ENCODE data around the gene FAM124A.

The FAM124A gene, protein sequence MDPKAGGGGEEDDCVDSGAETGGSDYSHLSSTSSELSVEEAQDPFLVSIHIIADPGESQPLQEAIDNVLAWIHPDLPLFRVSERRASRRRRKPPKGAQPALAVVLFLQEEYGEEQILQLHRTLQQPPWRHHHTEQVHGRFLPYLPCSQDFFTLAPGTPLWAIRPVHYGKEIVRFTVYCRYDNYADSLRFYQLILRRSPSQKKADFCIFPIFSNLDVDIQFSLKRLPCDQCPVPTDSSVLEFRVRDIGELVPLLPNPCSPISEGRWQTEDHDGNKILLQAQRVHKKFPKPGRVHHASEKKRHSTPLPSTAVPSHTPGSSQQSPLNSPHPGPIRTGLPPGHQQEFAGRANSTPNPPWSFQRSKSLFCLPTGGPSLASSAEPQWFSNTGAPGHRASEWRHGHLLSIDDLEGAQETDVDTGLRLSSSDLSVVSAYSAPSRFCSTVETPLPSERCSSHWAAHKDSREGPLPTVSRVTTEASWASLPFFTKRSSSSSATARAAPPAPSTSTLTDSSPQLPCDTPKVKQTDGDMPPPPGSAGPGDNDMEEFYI

DNA sequence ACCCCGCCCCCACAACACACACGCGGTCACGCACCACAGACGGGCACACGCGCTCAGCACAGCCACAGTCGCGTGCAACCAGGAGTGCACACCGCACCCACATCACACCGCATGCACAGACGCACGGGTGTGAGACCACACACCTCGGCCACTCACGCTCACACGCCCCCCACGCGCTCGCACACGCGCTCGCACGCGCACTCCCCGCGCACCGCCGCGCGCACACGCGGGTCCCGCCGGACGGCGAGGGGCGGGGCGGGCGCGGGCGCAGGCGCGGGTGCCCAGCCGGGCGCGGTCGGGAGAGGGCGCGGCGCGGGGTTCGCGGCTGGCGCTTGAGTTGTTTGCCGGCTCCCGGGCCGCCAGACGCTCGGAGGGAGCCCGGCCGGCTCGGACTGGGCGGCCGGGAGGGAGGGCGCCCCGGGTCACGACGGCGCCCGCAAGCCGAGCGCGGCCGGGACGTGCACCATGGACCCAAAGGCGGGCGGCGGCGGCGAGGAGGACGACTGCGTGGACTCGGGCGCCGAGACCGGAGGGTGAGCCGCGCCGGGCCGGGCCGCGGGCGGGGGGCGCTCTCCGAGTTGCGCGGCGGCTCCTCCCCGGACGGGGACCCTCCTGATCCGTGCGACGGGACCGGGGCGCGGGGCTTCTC lies at the start of gene FAM124A:
Gene FAM124A (plus strand): TSS at position 362 of the 649 bp plus-strand sequence. CDS start 104 bp downstream, at position 466.
- DNase-seq, result no peak

DNA sequence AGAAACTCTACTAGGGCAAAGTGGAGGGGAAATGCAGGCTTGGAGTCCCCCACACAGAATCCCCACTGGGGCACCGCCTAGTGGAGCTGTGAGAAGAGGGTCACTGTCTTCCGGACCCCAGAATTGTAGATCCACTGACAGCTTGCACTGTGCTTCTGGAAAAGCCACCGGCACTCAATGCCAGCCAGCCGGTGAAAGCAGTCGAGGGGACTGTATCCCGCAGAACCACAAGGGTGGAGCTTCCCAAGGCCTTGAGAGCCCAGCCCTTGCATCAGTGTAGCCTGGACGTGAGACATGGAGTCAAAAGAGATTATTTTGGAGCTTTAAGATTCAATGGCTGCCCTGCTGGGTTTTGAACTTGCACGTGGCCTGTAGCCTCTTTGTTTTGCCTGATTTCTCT lies 47.2 kb upstream of the FAM124A start:
- DNase-seq, result no peak

GRCh38 chr13:51175639-51176038 lies 46.6 kb upstream of the FAM124A start:
- DNase-seq, result no peak

GRCh38 chr13:51177188-51177587 lies 45.0 kb upstream of the FAM124A start:
- no peak for DNase-seq

DNA sequence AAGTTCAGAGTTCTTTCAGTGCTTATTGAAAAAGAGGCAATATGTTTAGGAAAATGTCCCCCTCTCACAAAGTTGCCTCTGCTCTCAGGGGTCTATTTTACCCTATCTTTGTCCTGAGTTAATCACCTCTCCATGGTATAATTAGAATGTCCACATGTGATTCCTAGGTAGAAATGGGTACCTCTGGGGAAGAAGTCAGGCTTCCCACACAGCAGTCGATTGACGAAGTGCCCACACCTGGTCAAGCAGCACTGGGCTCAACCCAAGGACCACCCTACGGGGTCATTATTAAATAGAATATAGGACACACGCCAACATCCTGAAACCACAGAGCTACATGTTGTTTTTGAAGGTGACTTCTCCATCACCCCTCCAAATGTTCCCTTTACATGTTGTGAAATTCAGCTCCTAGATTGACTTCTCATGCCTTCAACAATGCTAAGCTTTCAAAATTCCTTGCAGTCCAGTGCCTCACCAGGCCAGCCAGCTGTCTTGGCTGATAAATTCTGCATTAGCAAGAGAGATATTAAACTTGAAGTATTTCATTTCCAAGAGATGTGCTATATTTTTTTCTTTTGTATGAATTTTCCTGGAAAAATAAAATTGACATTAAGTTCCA lies 43.6 kb upstream of the FAM124A start:
- no peak for DNase-seq

DNA sequence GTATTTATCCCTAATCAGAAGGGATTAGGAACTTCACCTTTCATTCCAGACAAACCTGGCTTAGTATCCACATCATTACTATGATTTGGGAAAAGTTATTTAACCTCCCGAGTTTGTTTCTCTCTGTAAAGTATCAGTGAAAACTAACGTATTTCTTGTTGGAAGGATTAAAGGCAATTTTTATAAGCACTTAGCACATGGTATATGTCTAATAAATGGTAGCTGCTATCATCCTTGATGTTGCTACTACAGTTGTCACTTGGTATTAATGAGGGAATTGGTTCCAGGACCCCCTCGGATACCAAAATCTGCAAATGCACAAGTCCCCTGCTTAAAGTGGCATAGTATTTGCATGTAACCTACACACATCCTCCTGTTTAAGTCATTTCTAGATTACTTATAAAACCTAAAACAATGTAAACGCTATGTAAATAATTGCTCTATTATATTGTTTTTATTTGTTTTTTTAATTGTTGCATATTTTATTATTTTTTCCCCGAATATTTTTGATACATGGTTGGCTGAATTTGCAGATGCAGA lies 42.7 kb upstream of the FAM124A start:
- no peak for DNase-seq

DNA sequence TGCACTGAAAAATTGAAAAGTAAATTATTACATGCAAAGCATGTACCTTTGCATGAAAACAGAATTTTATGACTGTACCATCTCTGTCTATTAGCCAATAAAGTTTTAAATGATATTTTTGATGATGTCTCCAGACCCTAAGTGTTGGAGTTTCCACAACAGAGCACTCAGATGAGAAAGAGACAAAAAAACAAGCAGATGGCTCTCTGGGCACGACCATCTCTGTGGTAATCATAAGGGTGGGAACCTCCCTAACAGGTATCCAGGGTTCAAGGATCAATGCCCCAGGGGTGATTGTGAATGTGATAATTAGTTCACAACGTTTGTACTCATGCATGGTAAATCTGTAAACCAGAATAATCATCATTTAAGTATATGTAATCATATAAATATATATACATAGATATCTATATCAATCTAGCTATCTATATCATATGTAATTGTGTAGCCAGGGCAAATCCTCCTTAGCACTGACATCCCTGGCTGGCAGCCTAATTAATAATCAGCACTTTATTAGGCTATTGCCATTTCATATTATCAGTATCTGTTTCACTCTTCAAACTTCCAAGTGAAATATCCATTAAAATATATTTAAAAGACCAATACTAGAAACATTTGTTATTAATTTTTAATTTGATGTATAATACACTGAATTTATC lies 41.2 kb upstream of the FAM124A start:
- no peak for DNase-seq

DNA sequence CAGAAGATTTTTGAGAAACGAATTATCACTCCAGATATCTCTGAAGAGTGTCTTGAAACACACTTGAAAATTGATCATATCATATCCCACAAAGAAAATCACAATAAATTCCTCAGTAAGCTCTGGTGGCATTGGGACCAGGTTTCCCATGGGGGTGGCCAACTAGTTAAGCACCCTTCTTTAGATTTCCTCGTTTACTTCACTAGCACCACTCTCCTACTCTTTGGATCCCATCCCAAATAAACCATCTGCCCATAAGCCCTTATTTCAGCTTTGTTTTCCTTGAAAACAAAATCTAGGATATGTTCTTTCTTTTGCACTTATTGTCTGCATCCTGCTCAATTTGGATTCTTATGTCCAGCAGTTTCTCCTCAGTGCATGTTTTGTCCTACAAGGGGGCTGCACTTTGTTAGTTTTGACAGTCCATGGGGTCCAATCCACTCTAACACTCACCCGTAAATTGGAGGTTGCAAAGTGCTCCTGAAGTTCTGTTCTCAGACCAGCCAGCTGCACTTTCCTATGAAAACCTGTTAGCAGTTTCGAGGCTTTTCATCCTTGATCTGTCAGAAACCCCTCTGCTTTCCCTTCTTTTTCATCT lies 40.3 kb upstream of the FAM124A start:
- no peak for DNase-seq

DNA sequence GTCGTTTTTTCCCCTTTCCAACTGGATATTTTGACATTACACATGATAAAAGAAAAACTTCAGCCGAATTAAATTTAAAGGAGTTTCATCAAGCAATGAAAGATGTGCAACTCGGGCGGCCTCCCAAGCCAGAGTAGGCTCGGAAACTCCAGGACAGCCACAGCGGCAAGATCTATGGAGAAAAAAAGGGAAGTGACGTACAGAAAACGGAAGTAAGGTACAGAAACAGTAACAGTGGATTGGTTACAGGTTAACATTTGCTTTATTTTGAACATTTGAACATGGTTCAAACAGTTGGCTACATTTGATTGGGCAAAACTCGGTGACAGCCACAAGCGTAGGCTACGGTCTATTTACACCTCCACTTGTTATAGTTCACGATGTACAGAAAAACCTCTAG lies 30.5 kb upstream of the FAM124A start:
- no peak for DNase-seq

DNA sequence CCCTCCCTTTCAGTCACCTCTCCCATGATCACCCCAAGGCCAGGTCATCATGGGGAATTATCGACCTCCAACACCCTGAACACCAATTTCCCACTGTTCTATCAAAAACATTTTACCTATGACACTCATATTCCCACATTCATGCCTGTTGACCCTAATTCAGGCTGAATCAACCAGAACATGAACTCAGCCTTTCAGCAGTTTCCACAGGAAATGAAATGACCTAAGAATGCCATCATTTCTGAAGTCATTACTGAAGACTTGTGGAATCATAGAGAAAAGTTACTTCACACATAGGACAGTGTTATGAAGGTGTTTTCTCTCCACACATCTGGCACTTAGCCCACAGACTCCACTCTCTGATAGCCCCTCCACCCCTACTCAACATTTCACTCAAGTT lies 29.9 kb upstream of the FAM124A start:
- no peak for DNase-seq

- no peak for DNase-seq
Measured at GRCh38 chr13:51193387-51193786, 28.8 kb upstream of the FAM124A start.

DNA sequence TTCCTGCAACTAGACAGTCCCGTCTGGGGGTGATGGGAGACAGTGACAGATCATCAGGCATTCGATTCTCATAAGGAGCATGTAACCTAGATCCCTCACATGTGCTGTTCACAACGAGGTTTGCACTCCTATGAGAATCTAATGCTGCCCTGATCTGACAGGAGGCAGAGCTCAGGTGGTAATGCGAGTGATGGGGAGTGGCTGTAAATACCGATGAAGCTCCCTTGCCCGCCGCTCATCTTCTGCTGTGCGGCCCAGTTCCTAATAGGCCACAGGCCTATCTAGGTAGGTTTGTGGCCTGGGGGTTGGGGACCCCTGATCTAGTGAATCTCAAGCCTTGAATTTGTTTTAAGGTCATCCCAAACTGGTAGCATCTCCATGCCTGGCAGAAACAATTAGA lies 27.3 kb upstream of the FAM124A start:
- DNase-seq, result no peak

DNA sequence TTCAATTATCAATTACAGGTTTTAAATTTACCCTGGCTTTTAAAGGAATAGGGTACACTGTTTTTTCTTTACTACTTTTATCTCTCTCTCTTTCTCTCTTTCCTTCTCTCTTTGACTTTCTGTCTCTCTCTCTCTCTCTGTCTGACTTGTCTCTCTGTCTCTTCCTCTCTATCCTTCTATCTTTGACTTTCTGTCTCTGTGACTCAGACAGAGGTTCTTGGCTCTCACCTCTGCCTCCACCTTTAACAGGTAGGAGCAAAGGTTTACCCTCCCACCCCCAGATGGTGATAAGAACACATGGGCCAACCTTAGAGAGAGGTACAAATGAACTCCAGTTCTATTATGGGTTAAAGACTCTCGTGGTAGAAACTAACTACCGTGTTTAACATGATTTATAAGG lies 20.3 kb upstream of the FAM124A start:
- no peak for DNase-seq

GRCh38 chr13:51202477-51203046 lies 19.6 kb upstream of the FAM124A start:
- no peak for DNase-seq

DNA sequence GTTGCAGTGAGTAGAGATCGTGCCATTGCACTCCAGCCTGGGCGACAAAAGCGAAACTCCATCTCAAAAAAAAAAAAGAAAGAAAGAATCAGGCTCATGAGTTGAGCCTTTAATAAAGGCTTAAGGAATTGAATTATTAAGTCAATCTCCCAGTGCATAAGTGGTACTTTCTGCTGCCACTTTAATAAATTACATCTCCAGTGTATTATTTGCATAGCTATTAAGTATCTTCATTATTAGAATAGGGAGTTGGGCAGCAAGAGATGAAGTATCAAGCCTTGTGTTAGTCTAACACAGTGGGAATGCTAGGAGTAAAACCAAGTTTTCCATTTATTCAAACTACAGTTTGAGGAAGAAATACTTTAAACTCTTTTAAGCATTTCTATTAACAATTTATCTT lies 15.6 kb upstream of the FAM124A start:
- no peak for DNase-seq

DNA sequence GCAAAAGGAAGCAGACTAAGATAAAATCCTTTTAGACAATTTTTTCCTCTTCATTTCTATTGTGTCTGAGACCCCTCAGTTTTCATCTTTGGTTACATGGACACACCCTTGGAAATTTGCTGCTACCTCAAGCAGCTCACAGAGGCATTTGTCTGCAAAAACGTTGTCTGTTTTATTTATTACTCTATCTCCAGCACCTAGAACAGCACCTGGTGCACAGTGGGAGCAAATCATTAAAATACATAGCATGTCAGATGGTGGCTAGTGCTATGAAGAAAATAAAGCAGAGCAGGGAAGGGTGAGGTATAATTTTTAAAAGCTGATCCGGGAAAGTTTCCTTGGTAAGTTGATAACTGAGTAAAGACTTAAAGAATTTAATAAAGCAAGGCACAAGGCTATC lies 14.3 kb upstream of the FAM124A start:
- no peak for DNase-seq

DNA sequence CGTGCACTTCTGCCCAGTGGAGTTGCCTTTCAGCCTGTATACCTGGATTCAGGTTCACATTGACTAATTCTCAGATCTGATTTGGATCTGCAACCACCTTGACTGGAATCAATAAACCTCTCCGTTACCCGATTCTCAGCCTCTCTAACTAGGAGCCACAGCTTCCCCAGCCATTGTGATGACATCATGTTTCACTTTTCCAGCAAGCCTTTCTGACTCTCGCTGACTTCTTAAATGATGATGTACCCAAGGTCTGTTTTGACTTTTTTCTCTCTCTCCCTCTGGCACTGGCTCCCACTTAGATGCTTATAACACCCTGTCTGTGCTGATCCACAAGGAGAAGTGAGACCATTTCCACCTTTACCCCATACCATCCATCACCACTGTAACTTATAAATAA lies 13.5 kb upstream of the FAM124A start:
- no peak for DNase-seq

GRCh38 chr13:51211910-51212309 lies 10.3 kb upstream of the FAM124A start:
- DNase-seq, result no peak

- no peak for DNase-seq
Measured at GRCh38 chr13:51212758-51213157, 9.4 kb upstream of the FAM124A start.

- DNase-seq, result no peak
Measured at GRCh38 chr13:51213173-51213728, 8.9 kb upstream of the FAM124A start.

DNA sequence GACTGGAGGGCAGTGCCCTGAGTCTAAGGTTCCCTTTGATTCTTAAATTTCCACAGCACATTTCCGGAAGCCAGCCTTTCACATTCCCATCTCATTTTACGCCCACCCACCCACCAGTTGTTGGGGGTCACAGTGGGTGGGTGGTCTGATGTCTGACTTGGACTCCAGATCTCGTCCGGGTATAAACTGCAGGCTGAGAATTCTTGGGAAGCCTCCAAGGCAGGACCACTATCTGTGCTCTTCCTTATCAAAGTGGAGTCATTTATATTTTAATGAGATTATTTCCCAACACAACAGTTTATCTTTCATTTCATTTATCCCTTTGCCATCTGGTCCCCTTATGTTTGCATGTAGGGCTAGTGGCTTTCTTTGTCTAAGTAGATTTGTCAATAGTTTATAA lies 3.6 kb upstream of the FAM124A start:
- DNase-seq, result no peak

DNA sequence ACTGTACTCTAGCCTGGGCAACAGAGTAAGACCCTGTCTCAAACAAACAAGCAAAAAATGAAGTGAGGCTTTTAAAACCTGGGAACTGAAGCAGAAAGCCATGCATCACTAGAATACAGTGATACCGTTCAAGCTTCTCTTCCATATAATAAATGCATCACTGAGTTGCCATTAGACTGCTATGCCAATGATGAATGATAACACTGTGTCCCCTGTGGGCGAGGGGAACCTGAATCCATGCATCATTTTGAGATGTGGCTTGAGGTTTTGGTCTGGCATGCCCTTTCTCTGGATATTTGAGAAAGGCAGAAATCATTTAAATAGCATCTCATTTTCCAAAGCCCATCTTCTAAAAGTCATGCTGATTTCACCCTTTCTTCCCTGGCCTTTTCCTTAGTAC lies 1.5 kb upstream of the FAM124A start:
- DNase-seq, result no peak
